ENCODE measurements around the gene PLEKHG1. TPM values are rescaled to one million over a fixed set of nuclear protein-coding genes. Genes with fewer than 3 reads are reported as not detected.

Gene PLEKHG1
- total and polyA plus RNA-seq, 4 donors = 3.0 to 11.9 (median 5.2) TPM

GRCh38 chr6:150619275-150619674 is 19.6 kb downstream of the PLEKHG1 start:
- 97% methylated on average over 3 of the region's 3 CpGs for WGBS
- Histone ChIP-seq H3K4me3 (ENCODE audit: low read depth in 1 of 3, low read length in 3 of 3) (no peak overlapping the region), H3K9me3 (ENCODE audit: control insufficient read depth in 4 of 4, low read length in 3 of 4) (no peaks in the 10 kb centered on the region), H3K36me3 (ENCODE audit: control insufficient read depth in 4 of 4, insufficient read depth in 3 of 4, low read depth in 1 of 4, low read length in 3 of 4) (no peaks in the 10 kb centered on the region), H3K27ac (ENCODE audit: low read depth in 1 of 2, low read length in 2 of 2) (no peak overlapping the region), H3K4me1 (ENCODE audit: control insufficient read depth in 4 of 4, insufficient read depth in 4 of 4, low read length in 3 of 4) (no peaks in the 10 kb centered on the region), H3K9ac (ENCODE audit: low read depth in 1 of 2, low read length in 2 of 2) (no peak overlapping the region), H3K27me3 (ENCODE audit: control insufficient read depth in 4 of 4, insufficient read depth in 4 of 4, low read length in 3 of 4) (no peaks in the 10 kb centered on the region)
- no peak for DNase-seq (ENCODE audit: low spot score)
- TF ChIP-seq MAX (IDR thresholded peaks at IDR 0.05) = no peak
- no peak for TF ChIP-seq HNF4A (conservative IDR thresholded peaks at IDR 0.05)
- no peak for TF ChIP-seq NR2F2 (IDR thresholded peaks at IDR 0.05)

GRCh38 chr6:150620244-150620643 is 20.6 kb downstream of the PLEKHG1 start:
- no peak overlapping the region for H3K27ac ChIP-seq (ENCODE audit: low read depth in 1 of 2, low read length in 2 of 2)
- 56% methylated on average over 3 of the region's 3 CpGs for WGBS
- no peaks in the 10 kb centered on the region for H3K27me3 ChIP-seq (ENCODE audit: control insufficient read depth in 4 of 4, insufficient read depth in 4 of 4, low read length in 3 of 4)
- H3K36me3 ChIP-seq (ENCODE audit: control insufficient read depth in 4 of 4, insufficient read depth in 3 of 4, low read depth in 1 of 4, low read length in 3 of 4) = no peaks in the 10 kb centered on the region
- H3K4me1 ChIP-seq (ENCODE audit: control insufficient read depth in 4 of 4, insufficient read depth in 4 of 4, low read length in 3 of 4) = no peaks in the 10 kb centered on the region
- DNase-seq (ENCODE audit: low spot score) = no peak
- no peak for TF ChIP-seq RXRA (IDR thresholded peaks at IDR 0.05)
- TF ChIP-seq RAD21 (IDR thresholded peaks at IDR 0.05) = no peak
- TF ChIP-seq SP1 (IDR thresholded peaks at IDR 0.05) = no peak
- no peak overlapping the region for H3K4me3 ChIP-seq (ENCODE audit: low read depth in 1 of 3, low read length in 3 of 3)
- no peaks in the 10 kb centered on the region for H3K9me3 ChIP-seq (ENCODE audit: control insufficient read depth in 4 of 4, low read length in 3 of 4)
- no peak overlapping the region for H3K9ac ChIP-seq (ENCODE audit: low read depth in 1 of 2, low read length in 2 of 2)

GRCh38 chr6:150620763-150621162 is 21.1 kb downstream of the PLEKHG1 start:
- Histone ChIP-seq H3K27me3 (ENCODE audit: control insufficient read depth in 4 of 4, insufficient read depth in 4 of 4, low read length in 3 of 4) (no peaks in the 10 kb centered on the region), H3K27ac (ENCODE audit: low read depth in 1 of 2, low read length in 2 of 2) (no peak overlapping the region), H3K9ac (ENCODE audit: low read depth in 1 of 2, low read length in 2 of 2) (no peak overlapping the region), H3K4me3 (ENCODE audit: low read depth in 1 of 3, low read length in 3 of 3) (no peak overlapping the region), H3K36me3 (ENCODE audit: control insufficient read depth in 4 of 4, insufficient read depth in 3 of 4, low read depth in 1 of 4, low read length in 3 of 4) (no peaks in the 10 kb centered on the region), H3K4me1 (ENCODE audit: control insufficient read depth in 4 of 4, insufficient read depth in 4 of 4, low read length in 3 of 4) (no peaks in the 10 kb centered on the region), H3K9me3 (ENCODE audit: control insufficient read depth in 4 of 4, low read length in 3 of 4) (no peaks in the 10 kb centered on the region)
- 78% methylated on average over 2 of the region's 2 CpGs for WGBS
- TF ChIP-seq HNF4G (IDR thresholded peaks at IDR 0.05) = no peak
- TF ChIP-seq GABPA (IDR thresholded peaks at IDR 0.05 in 1 of 2, conservative IDR thresholded peaks at IDR 0.05 in 1 of 2) = no peak
- no peak for TF ChIP-seq MAX (IDR thresholded peaks at IDR 0.05)
- TF ChIP-seq SP1 (IDR thresholded peaks at IDR 0.05) = no peak
- TF ChIP-seq FOXA1 (IDR thresholded peaks at IDR 0.05) = no peak
- no peak for TF ChIP-seq RAD21 (IDR thresholded peaks at IDR 0.05)
- TF ChIP-seq RXRA (IDR thresholded peaks at IDR 0.05) = no peak
- no peak for TF ChIP-seq FOXA2 (IDR thresholded peaks at IDR 0.05)
- no peak for TF ChIP-seq TAF1 (conservative IDR thresholded peaks at IDR 0.05)
- no peak for TF ChIP-seq CTCF (IDR thresholded peaks at IDR 0.05; ENCODE audit: low read depth, low read length, missing input control)
- no peak for TF ChIP-seq ATF3 (IDR thresholded peaks at IDR 0.05)
- TF ChIP-seq JUND (IDR thresholded peaks at IDR 0.05) = no peak
- no peak for TF ChIP-seq HNF4A (conservative IDR thresholded peaks at IDR 0.05)
- no peak for TF ChIP-seq NR2F2 (IDR thresholded peaks at IDR 0.05)
- no peak for TF ChIP-seq YY1 (IDR thresholded peaks at IDR 0.05)
- no peak for TF ChIP-seq ZBTB33 (IDR thresholded peaks at IDR 0.05)
- no peak for TF ChIP-seq EGR1 (IDR thresholded peaks at IDR 0.05; ENCODE audit: low read depth in 2 of 2)
- TF ChIP-seq REST (IDR thresholded peaks at IDR 0.05) = no peak
- DNase-seq (ENCODE audit: low spot score) = no peak

Data from liver (tissue), 9 donors.